Hepatocyte (in vitro differentiated cells): Measurements from ENCODE around the gene ANKRD28. TPM values are rescaled to one million over a fixed set of nuclear protein-coding genes. Genes with fewer than 3 reads are reported as not detected.
"Not testable (repeated sequence)": the region's sequence is repeated elsewhere in the genome, so short reads cannot be mapped to it uniquely, and the experiment has no call there.

ENCODE experiments used
- DNase-seq: peaks from one replicate; pipeline ENCODE4 v3.0.0-alpha.2; 2016; ENCODE audit warnings: low spot score
- H2AFZ ChIP-seq: fragments of 200-600 bp; sonication (generic); 2 replicates; pipeline ENCODE4 v1.6.0; 2016; ENCODE audit warnings: antibody characterized with exemption, mild to moderate bottlenecking
- H3K27ac ChIP-seq: fragments of 200-600 bp; sonication (generic); 2 replicates; pipeline ENCODE4 v1.5.1; 2016; ENCODE audit warnings: mild to moderate bottlenecking
- H3K27me3 ChIP-seq: fragments of 200-600 bp; sonication (generic); 2 replicates; pipeline ENCODE4 v1.6.1; 2016
- H3K36me3 ChIP-seq: fragments of 200-600 bp; sonication (generic); replicated peaks from 2 replicates; pipeline ENCODE4 v1.5.1; 2016; ENCODE audit warnings: low read depth; ENCODE audit not compliant: insufficient read depth
- H3K4me1 ChIP-seq: fragments of 200-600 bp; sonication (generic); 2 replicates; pipeline ENCODE4 v1.5.1; 2016; ENCODE audit warnings: mild to moderate bottlenecking, moderate library complexity; ENCODE audit not compliant: insufficient read depth
- H3K4me2 ChIP-seq: fragments of 200-600 bp; sonication (generic); 2 replicates; pipeline ENCODE4 v1.6.0; 2016
- H3K4me3 ChIP-seq: fragments of 200-600 bp; sonication (generic); 2 replicates; pipeline ENCODE4 v1.5.1; 2016; ENCODE audit warnings: mild to moderate bottlenecking
- H3K79me2 ChIP-seq: fragments of 200-600 bp; sonication (generic); 2 replicates; pipeline ENCODE4 v1.6.0; 2017; ENCODE audit warnings: mild to moderate bottlenecking
- H3K9me2 ChIP-seq: fragments of 200-600 bp; sonication (generic); replicated peaks from 2 replicates; pipeline ENCODE4 v1.6.0; 2017; ENCODE audit warnings: mild to moderate bottlenecking; ENCODE audit not compliant: insufficient read depth
- H3K9me3 ChIP-seq: fragments of 200-600 bp; sonication (generic); 2 replicates; pipeline ENCODE4 v1.5.1; 2016; ENCODE audit warnings: low read depth, mild to moderate bottlenecking
- H4K20me1 ChIP-seq: fragments of 200-600 bp; sonication (generic); 2 replicates; pipeline ENCODE4 v1.6.0; 2016; ENCODE audit warnings: mild to moderate bottlenecking; ENCODE audit not compliant: insufficient read depth, poor library complexity, severe bottlenecking
- CTCF ChIP-seq: fragments of 200-600 bp; sonication (generic); IDR thresholded peaks from 2 replicates; pipeline ENCODE4 v1.5.1; 2016; ENCODE audit warnings: antibody characterized with exemption, mild to moderate bottlenecking; ENCODE audit not compliant: poor library complexity
- EZH2 ChIP-seq: fragments of 200-600 bp; sonication (generic); IDR thresholded peaks from 2 replicates; pipeline ENCODE4 v1.6.1; 2016; ENCODE audit warnings: antibody characterized with exemption, mild to moderate bottlenecking, borderline replicate concordance
- EZH2phosphoT487 ChIP-seq: fragments of 200-600 bp; sonication (generic); IDR thresholded peaks from one replicate; pipeline ENCODE4 v1.6.1; 2018; ENCODE audit warnings: antibody characterized with exemption, mild to moderate bottlenecking, low read depth, moderate library complexity; ENCODE audit not compliant: unreplicated experiment, severe bottlenecking
- WGBS: methylation state at CpG from one replicate; pipeline ENCODE4 v1.1.6; 2016; ENCODE audit warnings: low lambda C conversion rate; ENCODE audit errors: missing lambda C conversion rate; 5-methylcytosine and 5-hydroxymethylcytosine counted together
- polyA plus RNA-seq: library from polyadenylated mRNA; unstranded; fragments of >200 nt; fragmentation: Nextera tagmentation; extraction: Ambion mirVana; gene quantifications from 2 replicates; pipeline ENCODE4 v1.2.1, GENCODE V29; 2016
- total RNA-seq: library from RNA; depleted of rRNA; stranded (reverse); fragments of >200 nt; gene quantifications from 2 replicates; pipeline ENCODE4 v1.2.3, GENCODE V29; 2014

ANKRD28 gene
- total and polyA plus RNA-seq, 2 experiments from 2014 or later = 12.3 to 40.6 TPM

- no peak overlapping the region for H3K4me2 ChIP-seq
- H2AFZ ChIP-seq = no peak overlapping the region
- no peak overlapping the region for H3K27ac ChIP-seq
- H3K4me3 ChIP-seq = no peak overlapping the region
- H3K4me1 ChIP-seq = no peaks in the 10 kb centered on the region
- H4K20me1 ChIP-seq = no peaks in the 10 kb centered on the region
- WGBS = 97% methylated on average over 2 of the region's 2 CpGs
- H3K36me3 ChIP-seq = no peaks in the 10 kb centered on the region
- DNase-seq = no peak
- no peaks in the 10 kb centered on the region for H3K9me3 ChIP-seq
- no peaks in the 10 kb centered on the region for H3K27me3 ChIP-seq
- H3K79me2 ChIP-seq = peaks cover 92% of the 10 kb centered on the region
- TF ChIP-seq EZH2 (no peak), EZH2phosphoT487 (no peak), CTCF (no peak)
- no peaks in the 10 kb centered on the region for H3K9me2 ChIP-seq
These were observed 23.1 kb upstream of the ANKRD28 start for GRCh38 chr3:15820911-15821310.

- Histone ChIP-seq H3K27me3 (no peaks in the 10 kb centered on the region), H2AFZ (no peak overlapping the region), H3K27ac (no peak overlapping the region), H3K4me2 (no peak overlapping the region), H3K4me3 (no peak overlapping the region), H4K20me1 (no peaks in the 10 kb centered on the region), H3K9me3 (no peaks in the 10 kb centered on the region), H3K36me3 (no peaks in the 10 kb centered on the region), H3K9me2 (no peaks in the 10 kb centered on the region), H3K79me2 (peaks cover 90% of the 10 kb centered on the region), H3K4me1 (no peaks in the 10 kb centered on the region)
- no peak for TF ChIP-seq EZH2
- no peak for TF ChIP-seq CTCF
- TF ChIP-seq EZH2phosphoT487 = no peak
- no peak for DNase-seq
These were observed 21.8 kb upstream of the ANKRD28 start for GRCh38 chr3:15819576-15819975.

DNA sequence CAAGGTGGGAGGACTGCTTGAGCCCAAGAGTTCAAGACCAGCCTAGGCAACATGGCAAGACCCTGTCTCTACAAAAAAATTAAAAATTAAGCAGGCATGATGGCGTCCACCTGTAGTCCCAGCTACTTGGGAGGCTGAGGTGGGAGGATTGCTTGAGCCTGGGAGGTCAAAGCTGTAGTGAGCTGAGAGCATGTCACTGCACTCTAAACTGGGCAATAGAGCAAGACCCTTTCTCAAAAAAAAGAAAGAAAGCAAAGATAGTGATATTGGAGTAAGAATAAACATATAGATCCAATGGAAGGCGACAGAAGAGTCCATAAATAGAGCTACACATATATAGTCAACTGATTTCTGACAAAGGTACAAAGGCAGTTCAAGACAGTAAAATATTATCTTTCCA, 21.3 kb upstream of the ANKRD28 start:
- Histone ChIP-seq H2AFZ (no peak overlapping the region), H3K9me3 (no peaks in the 10 kb centered on the region), H3K27me3 (no peaks in the 10 kb centered on the region), H3K4me3 (no peak overlapping the region), H3K4me2 (no peak overlapping the region), H3K9me2 (no peaks in the 10 kb centered on the region), H3K27ac (no peak overlapping the region), H3K4me1 (no peaks in the 10 kb centered on the region), H3K79me2 (peaks cover 88% of the 10 kb centered on the region), H4K20me1 (no peaks in the 10 kb centered on the region), H3K36me3 (no peaks in the 10 kb centered on the region)
- DNase-seq = no peak
- 93% methylated on average over 2 of the region's 2 CpGs for WGBS
- TF ChIP-seq EZH2 (no peak), EZH2phosphoT487 (no peak), CTCF (no peak)

DNA sequence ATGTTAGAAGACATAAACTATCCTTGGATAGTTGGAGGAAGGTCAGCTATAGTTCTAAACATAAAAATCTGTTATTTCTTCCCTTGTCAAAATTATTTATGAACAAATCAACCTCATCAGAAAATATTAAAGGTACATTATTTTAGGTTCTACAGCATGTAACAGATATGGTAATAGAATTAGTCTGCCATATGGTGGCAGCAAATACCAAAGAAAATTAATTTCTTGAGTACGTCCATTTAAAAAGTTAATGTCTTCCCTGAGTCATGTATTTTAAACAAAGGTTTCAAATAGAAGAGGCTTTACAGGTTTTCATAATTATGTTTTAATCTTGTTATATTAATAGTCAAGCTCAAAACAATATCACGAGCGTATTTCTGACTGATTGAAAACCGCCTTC, 17.9 kb upstream of the ANKRD28 start:
- H3K36me3 ChIP-seq = no peaks in the 10 kb centered on the region
- no peaks in the 10 kb centered on the region for H3K4me1 ChIP-seq
- H3K79me2 ChIP-seq = peaks cover 65% of the 10 kb centered on the region
- H3K4me3 ChIP-seq = no peak overlapping the region
- DNase-seq = peak; percentile 48
- H2AFZ ChIP-seq = no peak overlapping the region
- TF ChIP-seq EZH2phosphoT487 = no peak
- peak; percentile 63 for TF ChIP-seq CTCF
- TF ChIP-seq EZH2 = no peak
- H3K9me2 ChIP-seq = no peaks in the 10 kb centered on the region
- no peak overlapping the region for H3K4me2 ChIP-seq
- H3K27me3 ChIP-seq = no peaks in the 10 kb centered on the region
- WGBS = 50% methylated on average over 4 of the region's 4 CpGs
- H3K9me3 ChIP-seq = no peaks in the 10 kb centered on the region
- H3K27ac ChIP-seq = no peak overlapping the region
- H4K20me1 ChIP-seq = no peaks in the 10 kb centered on the region

DNA sequence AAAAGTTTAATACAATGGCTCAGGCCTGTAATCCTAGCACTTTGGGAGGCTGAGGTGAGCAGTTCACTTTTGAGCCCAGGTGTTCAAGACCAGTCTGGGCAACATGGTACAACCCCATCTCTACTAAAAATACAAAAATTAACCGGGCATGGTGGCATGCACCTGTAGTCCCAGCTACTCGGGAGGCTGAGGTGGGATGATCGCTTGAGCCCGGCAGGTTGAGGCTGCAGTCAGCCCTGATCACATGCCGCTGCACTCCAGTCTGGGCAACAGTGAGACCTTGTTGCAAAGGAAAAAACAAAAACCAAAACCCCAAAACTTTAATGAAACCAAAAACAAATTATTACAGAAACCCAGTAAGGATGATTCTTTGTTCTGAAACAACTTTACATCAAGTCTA, 15.3 kb upstream of the ANKRD28 start:
- H3K4me2 ChIP-seq, H3K27me3 ChIP-seq, H3K9me2 ChIP-seq, H3K9me3 ChIP-seq, H3K4me1 ChIP-seq, H2AFZ ChIP-seq, DNase-seq, H3K36me3 ChIP-seq, H3K27ac ChIP-seq, H3K4me3 ChIP-seq, H4K20me1 ChIP-seq: not testable (repeated sequence)
- WGBS = 98% methylated on average over 5 of the region's 5 CpGs
- peaks cover 52% of the 10 kb centered on the region for H3K79me2 ChIP-seq
